SU-DHL-6 (cell line): ENCODE data around the gene TGFA.

Experiments used
- CTCF ChIP-seq: fragments of 200-600 bp; sonication (generic); IDR thresholded peaks from one replicate; pipeline ENCODE4 v1.5.1; 2017; ENCODE audit warnings: antibody characterized with exemption, mild to moderate bottlenecking, low read length, moderate library complexity; ENCODE audit not compliant: insufficient read depth, poor library complexity, severe bottlenecking
- EZH2phosphoT487 ChIP-seq: fragments of 200-600 bp; sonication (generic), shearing (Covaris generic); conservative IDR thresholded peaks from 2 replicates; pipeline ENCODE4 v1.6.1; 2018; ENCODE audit warnings: mild to moderate bottlenecking, antibody characterized with exemption, low read length, moderate library complexity, mixed read lengths

- no peak for TF ChIP-seq CTCF
- TF ChIP-seq EZH2phosphoT487, result no peak
These were observed 21.0 kb upstream of the TGFA start for GRCh38 chr2:70574618-70575017.
